Fibroblast of lung (primary cell): ENCODE results near the gene USH1G.

Experiments used
- CTCF ChIP-seq, 2 donors: IDR thresholded peaks in 1 of 2; conservative IDR thresholded peaks in 1 of 2; 1 replicate in 1 of 2; 2 replicates in 1 of 2; pipeline ENCODE4 v1.5.1; 2011 to 2012; ENCODE audit warnings: low read length in 2 of 2, control low read depth in 1 of 2, inconsistent platforms in 1 of 2, low read depth in 1 of 2, mild to moderate bottlenecking in 1 of 2
- EZH2 ChIP-seq: IDR thresholded peaks from 2 replicates; pipeline ENCODE4 v1.5.1; 2012; ENCODE audit warnings: low read length, control low read depth, mild to moderate bottlenecking; ENCODE audit errors: missing control alignments

- TF ChIP-seq CTCF (conservative IDR thresholded peaks at IDR 0.05 in 1 of 2, IDR thresholded peaks at IDR 0.05 in 1 of 2; ENCODE audit: low read depth in 1 of 2, low read length in 2 of 2) (no peak), EZH2 (no peak)
Measured at GRCh38 chr17:74890554-74890953, 32.5 kb downstream of the USH1G start.
